Activated CD4-positive, CD25-positive, alpha-beta regulatory T cell treated with anti-CD3 and anti-CD28 coated beads, Interleukin-2, amount 50 U/mL, for 24 hours (primary cell): ENCODE data around the gene DOCK8.

Experiments used
- ATAC-seq, 2 donors: fragments of 150-1000 bp; cut with Tn5 transposase; one replicate each; pipeline ENCODE4 v1.10.0; 2021; ENCODE audit warnings: mild to moderate bottlenecking in 1 of 2, moderate library complexity in 1 of 2

Gene DOCK8

GRCh38 chr9:270657-271237, 56.1 kb downstream of the DOCK8 start:
- ATAC-seq = no peak

GRCh38 chr9:272251-273213, 57.9 kb downstream of the DOCK8 start:
- ATAC-seq = peak; percentile 89 to 90

- ATAC-seq = no peak
Measured at GRCh38 chr9:274406-274805, 59.7 kb downstream of the DOCK8 start.

GRCh38 chr9:277601-278295, 63.1 kb downstream of the DOCK8 start:
- peak in 1 of 2 donors; percentile 9 for ATAC-seq

- peak; percentile 65 to 72 for ATAC-seq
Measured at GRCh38 chr9:278651-279050, 64.0 kb downstream of the DOCK8 start.

- peak; percentile 12 to 37 for ATAC-seq
Measured at GRCh38 chr9:279674-280073, 65.0 kb downstream of the DOCK8 start.

- ATAC-seq = peak; percentile 44 to 46
Measured at GRCh38 chr9:281741-282645, 67.3 kb downstream of the DOCK8 start.

GRCh38 chr9:286071-286740, 71.5 kb downstream of the DOCK8 start:
- ATAC-seq = no peak

GRCh38 chr9:289121-289520, 74.5 kb downstream of the DOCK8 start:
- no peak for ATAC-seq

- ATAC-seq = no peak
Measured at GRCh38 chr9:292915-293314, 78.2 kb downstream of the DOCK8 start.

GRCh38 chr9:295576-295975, 80.9 kb downstream of the DOCK8 start:
- ATAC-seq = no peak

GRCh38 chr9:296411-296810, 81.7 kb downstream of the DOCK8 start:
- ATAC-seq = no peak

GRCh38 chr9:297104-297972, 82.7 kb downstream of the DOCK8 start:
- ATAC-seq = peak; percentile 79 to 88

- no peak for ATAC-seq
Measured at GRCh38 chr9:303502-303901, 88.8 kb downstream of the DOCK8 start.

GRCh38 chr9:304106-304505, 89.4 kb downstream of the DOCK8 start:
- ATAC-seq = no peak

- peak in 1 of 2 donors; percentile 71 for ATAC-seq
Measured at GRCh38 chr9:304519-305185, 90.0 kb downstream of the DOCK8 start.

- peak; percentile 48 to 64 for ATAC-seq
Measured at GRCh38 chr9:306907-307306, 92.2 kb downstream of the DOCK8 start.

- ATAC-seq = no peak
Measured at GRCh38 chr9:311841-312240, 97.2 kb downstream of the DOCK8 start.

GRCh38 chr9:312596-313320, 98.1 kb downstream of the DOCK8 start:
- no peak for ATAC-seq
